HG03060 (cell line): ENCODE measurements around the gene CNTNAP5.

ENCODE experiments used
- ATAC-seq: cut with Tn5 transposase; IDR thresholded peaks from one replicate; pipeline ENCODE4 v1.9.1; 2021; ENCODE audit warnings: low read depth, moderate number of reproducible peaks; ENCODE audit not compliant: unreplicated experiment

The CNTNAP5 gene

DNA sequence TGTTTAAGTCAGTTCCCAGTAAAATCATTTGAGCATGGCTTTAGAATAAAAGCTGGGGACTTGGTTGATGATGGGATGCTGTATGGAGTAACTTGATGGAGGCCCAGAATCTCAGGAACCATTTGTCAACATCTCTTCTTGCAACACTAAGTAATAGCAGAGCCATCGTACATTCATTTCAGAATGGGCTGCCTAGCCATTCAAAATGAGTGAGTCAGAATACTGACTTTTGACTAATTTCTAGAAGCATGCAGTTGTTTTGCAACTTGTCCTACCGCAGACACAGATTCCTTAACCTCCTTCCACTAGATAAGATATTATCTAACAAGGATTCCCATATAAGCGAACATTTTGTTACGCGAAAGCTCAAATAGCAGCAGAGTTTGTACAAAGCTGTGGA lies 229.5 kb downstream of the CNTNAP5 start:
- no peak for ATAC-seq

DNA sequence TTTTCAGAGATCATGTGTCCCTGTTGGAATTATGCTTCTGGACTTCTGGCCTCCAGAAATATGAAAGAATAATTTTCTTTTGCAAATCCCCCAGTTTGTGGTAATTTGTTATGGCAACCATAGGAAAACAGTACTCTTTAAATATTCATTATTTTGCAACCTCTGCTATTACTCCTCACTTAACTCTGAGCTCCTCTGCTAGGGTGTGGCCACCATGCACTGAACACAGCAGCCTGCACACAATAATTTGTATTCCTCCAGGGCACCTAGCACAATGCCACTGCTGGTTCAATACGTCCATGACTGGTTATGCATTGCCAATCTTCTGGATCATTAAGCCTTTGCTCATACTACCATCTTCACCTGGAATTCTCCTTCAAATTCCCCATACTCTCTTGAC lies 232.0 kb downstream of the CNTNAP5 start:
- no peak for ATAC-seq

DNA sequence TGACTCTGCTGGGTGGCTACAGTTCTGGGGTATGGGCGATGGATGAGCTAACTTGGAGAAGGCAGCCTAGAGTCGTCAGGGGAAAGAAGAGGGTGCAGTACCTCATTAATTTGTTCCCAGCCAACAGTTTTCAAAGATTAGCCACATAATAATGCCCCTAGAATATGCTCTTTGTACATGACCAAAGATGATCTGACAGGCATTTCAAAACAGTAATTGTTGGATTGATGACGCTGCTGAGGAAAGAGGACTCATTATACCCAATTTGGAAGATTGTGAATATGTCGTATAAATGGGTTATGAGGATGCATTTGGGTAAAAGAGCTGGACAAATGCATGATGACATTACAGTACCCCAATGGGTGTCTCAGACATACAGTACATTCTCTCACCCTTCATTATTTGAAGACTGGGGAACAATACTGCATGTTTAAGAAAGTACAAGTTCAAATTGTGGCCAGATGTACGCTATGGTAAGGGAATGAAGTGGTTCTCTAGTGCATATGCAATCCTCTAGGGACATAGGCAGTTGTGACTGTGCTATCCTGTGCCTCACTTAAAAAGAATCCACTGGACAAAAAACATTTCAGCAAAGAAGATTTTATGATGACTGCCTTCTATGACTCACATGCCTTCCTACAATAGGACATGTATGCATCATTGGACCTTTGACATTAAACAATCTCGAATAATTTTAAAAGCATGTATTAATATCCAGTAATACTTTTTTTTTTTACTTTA lies 233.2 kb downstream of the CNTNAP5 start:
- no peak for ATAC-seq

DNA sequence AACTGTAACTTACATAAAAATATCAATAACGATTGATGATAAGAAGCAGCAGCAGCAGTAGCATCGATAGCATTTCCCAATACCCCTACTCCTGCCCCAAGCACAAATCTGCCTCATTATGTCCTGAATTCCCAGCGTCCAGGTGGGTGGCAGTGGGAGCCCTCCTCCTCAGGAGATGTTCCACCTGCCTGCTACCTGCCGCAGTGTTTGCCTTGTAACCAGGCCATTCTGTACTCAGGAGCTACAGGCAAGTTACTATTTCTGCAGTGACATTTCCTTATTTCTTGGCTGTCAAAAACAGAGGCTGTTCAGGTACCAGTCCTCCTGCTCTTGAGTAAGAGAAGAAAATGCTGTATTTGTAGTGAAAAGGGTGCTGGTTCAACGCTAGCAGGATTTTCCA lies 236.4 kb downstream of the CNTNAP5 start:
- no peak for ATAC-seq

DNA sequence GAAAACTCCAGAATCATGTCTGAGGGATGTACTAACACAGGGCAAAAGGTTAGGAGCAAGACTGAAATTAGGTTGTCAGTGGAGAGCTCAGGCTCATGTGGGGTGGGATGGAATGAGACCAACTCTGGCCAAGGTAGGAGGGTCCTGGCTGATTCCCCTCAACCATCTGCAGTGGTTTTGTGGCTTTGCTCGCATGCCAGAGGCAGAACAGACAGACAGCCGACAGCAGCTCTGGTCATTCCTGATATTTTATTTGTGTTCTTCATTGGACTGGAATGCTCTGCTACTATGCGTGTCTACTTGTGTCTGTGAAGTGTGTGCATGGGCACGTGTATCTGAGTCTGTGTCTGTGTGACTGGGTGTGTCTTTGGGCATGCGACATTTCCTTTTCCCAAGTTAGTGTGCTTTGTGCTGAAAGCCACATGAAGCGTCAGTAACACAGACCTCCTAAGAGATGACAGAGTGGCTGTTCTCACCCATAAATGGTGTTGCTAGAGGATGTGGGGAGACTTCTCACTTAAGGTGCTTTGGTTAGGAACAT lies 239.5 kb downstream of the CNTNAP5 start:
- ATAC-seq: no peak

GRCh38 chr2:124267794-124268193 lies 242.7 kb downstream of the CNTNAP5 start:
- ATAC-seq: no peak

DNA sequence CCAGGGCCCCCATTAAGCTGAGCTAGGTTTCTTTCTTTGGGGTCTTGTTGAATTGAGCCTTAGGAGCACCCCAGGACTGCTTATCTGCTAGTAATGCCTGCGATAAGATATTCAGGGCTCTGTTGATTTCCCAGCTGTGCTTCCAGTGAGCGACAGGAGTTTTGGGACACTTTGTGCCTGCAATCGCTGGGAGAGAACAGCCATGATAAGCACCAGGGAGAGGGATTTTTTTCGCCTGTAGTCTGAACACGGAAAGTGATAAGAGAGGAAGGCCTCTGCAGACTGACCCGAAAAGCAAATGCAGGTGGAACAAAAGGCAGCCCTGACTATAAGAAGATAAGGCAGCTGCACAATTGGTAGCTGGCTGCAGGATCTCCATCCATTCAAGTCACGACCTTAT lies 244.3 kb downstream of the CNTNAP5 start:
- no peak for ATAC-seq

- ATAC-seq: no peak
Measured at GRCh38 chr2:124272261-124272841, 247.3 kb downstream of the CNTNAP5 start.

DNA sequence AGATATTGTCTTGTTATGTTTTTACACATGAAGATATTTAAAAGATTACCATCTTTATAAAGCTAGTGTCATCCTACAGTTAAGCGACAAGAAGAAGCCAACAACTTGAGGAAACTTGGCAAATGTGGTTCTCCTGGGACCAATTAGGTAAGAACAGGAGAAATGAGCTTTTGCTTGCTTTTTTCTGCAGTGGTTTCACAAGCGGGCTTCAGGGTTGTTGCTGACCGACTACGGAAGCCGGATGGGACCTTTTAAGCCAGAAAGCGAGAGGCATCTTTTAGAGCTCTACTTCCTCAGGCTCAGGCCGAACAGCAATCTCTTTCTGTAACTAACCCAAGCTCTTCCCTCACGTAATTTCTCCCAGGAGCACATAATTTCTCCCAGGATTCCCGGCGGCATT lies 256.5 kb downstream of the CNTNAP5 start:
- no peak for ATAC-seq

DNA sequence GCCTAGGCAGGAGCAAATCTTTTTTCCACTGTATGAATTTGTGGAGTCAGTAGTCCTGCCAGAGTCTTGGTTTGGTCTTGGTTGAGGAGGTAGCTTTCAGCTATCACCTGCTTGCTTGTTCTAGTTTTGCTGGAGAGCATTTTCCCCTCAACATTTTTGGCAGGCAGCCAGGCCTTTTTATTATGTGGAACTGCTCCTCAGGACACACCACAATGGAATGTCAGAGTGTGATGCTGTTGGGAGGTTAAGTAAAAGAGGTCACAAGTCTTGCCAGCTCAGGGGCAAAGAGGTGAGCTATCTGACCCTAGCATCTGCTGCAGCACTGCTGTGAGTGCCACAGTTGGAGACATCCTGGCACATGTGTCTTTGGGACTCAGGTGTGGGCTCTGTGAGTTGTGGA lies 258.0 kb downstream of the CNTNAP5 start:
- no peak for ATAC-seq

DNA sequence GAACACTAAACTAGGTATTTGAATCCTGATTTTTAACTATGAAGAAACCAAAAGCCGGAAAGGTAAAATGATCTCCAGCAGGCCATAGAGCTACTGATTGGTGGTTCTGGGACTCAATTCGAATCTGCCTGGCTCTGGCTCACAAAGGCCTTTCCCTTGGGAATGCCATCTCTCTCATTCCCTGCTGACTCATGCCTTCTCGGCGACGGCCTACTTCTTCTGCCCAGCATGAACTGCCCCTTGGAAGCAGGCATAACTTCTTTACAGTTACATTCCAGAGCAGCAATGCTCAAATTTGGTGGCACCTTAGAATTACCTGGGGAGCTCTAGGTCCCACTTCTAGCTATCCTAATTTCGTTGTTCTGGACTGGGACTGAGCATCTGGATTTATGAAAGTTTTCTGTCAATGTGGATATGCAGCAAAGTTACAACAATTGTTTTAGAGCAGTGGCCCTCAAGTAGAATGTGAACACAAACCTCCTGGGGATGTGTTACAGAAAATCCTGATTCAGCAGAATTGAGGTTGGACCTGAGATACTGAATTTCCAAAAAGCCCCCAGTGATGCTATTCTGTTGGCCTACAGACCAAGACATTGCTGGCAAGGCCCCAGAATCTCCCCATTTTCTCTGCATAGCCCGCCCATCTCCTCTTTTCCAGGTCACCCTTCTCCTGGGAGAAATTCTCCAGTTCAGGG lies 261.1 kb downstream of the CNTNAP5 start:
- ATAC-seq: no peak

DNA sequence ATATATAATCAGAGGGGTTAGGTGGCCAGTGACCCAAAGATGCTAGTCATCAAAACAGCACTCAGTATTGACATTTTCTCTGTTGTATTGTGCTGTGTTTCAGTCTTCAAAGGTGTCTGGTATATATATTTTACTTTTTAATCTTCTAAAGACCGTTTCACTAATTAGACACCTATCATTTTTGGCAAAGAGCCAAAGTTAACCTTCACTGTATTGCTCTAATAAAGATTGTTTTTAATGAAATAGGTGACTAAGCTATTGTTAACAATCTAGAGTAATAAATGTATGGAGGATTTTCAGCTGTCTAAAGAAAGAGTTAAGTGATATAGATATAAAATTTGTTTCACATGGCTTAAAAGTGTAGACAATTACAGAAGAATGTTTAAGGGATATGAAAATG lies 264.0 kb downstream of the CNTNAP5 start:
- no peak for ATAC-seq

- no peak for ATAC-seq
Measured at GRCh38 chr2:124289615-124290014, 264.5 kb downstream of the CNTNAP5 start.

DNA sequence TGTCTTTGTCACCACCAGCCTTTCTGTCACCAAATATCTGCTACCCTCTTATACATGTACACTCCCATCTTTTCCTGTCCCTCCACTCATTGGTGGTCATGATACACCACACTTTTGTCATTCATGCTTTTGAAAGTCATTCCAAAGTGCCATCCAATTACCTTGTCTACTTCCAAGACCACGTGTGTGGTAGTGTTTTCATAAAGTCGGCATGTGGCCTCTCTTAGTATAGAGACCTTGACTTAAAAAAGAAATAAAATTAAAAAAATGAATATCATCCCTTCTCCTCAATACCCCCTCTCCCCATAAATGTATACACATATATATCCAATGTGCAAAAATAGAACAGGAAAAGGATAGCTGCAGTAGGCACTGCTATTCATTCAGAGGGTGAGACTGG lies 271.4 kb downstream of the CNTNAP5 start:
- no peak for ATAC-seq

GRCh38 chr2:124301915-124302314 lies 276.8 kb downstream of the CNTNAP5 start:
- no peak for ATAC-seq

DNA sequence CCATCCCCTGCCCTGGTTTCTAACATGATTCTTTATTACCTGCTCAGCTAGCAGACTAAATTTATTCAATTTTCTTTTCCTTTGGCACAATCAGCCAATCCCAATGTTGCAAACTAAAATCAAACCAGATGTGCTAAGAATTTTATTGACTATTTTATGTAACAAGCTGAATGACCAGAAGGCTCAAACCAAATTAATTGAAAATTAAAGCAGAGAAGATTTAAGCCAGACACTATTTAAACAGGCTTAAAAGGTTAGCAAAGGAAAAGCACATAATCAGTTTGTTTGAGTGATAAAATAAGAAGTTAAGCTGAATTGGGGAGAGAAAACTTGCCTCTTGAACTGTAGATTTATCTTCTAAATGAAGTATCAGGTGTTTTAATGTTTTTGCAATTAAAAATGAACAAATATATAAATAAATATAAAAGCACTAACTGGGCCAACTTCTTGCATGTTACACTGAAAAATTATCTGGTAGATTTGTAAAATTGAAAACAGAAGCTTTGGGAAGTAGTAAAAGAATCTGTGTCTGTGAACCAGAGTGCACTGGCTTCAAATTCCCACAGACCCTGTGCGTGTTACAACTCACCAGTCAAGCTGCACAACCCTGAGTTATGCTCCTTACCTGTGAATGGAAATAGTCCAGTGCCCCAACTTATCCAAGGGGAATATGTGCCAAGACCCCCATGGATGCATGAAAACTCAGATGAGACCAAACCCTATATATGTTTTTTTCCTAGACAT lies 283.4 kb downstream of the CNTNAP5 start:
- no peak for ATAC-seq

DNA sequence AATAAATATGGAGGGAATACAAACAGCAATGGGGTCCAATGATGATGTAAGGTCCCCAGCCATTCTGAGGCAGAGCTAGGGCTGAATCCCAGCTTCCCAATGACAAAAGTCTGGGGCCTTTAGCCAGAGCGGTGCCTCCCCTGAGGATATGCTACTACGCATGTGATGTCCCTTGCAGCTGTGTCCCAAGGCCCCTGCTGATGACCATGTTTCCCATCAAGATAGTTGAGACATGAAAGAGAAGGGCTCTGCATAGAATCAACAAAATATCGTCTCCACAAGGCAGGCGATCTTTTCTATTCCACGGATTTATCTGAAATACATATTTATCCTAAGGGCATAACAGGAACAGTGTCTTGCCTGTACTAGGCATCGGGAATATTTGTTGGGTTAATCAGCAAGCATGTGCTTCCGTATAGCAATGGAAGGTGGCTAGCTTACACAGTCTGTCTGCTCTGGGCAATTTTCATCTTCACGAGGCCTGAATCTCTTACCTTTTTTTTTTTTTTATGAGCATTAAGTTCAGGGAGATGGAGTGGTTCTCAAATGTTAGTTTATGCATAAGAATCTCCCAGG lies 284.6 kb downstream of the CNTNAP5 start:
- ATAC-seq: no peak

DNA sequence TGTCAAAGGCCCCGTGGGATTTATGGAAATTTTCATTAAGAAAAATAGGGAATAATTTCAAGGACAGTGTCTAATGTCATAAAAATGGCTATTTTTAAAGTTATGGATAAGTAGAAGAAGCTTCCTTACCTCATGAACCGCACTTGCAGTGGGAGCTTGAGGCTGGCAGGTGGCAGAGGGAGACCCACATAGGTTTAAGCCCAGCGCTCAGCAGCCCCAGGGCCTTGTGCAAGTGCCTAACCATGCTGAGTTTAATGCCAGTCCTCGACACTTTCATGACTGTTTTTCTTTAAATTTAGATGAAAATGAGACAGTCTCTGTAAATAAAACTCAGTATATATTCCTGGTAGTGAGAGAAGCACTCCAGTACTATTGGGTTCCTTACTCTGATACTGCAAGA lies 285.6 kb downstream of the CNTNAP5 start:
- no peak for ATAC-seq

- no peak for ATAC-seq
Measured at GRCh38 chr2:124314084-124314483, 289.0 kb downstream of the CNTNAP5 start.

DNA sequence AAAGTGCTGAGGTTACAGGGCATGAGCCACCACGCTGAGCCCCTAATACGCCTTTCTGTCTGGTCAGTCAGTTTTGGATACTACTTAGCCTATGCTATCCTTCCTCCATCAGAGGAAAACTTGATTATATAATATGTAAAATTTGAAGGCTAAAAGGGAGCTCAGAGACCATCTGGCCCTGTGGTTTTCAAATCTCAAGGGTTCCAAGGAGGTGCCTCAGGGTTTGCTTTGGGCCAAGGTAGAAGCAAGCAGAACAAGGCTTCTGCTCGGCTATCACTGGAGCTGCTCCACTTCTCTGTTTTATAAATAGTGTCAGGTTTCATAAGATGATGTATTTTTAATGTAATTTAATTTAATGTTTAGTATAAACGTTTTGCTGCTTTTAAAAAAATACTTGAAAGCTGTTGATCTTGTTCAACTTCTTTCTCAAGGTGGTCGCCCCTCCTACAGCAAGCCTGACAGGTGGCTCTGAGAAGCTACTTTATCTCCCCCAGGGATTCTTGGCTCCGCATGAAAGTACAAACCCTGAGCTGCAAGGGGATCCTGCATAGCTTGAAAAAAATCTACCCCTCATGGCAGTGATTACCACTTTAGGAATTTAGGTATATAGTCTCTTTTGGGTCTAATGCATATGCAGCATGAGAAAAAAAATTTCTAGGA lies 290.3 kb downstream of the CNTNAP5 start:
- no peak for ATAC-seq
